NK-92 (cell line): ENCODE data around the gene MANEAL.

ENCODE experiments used
- DNase-seq: peaks from one replicate; lab custom pipeline; 2025; ENCODE audit not compliant: unreplicated experiment; lab: John Stamatoyannopoulos, UW

MANEAL gene

DNA sequence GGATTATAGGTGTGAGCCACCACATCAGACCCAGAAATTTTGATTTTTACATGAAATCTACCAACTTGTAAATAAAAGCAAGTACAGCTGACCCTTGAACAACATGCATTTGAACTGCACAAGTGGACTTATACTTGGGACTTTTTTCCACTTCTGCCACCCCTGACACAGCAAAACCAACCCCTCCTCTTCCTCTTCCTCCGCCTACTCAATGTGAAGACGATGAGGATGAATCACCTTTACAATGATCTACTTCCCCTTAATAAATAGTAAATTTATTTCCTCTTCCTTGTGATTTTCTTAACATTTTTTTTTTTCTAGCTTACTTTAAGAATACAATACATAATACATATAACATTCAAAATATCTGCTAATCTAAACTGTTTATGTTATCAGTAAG lies 31.9 kb downstream of the MANEAL start:
- DNase-seq: no peak

DNA sequence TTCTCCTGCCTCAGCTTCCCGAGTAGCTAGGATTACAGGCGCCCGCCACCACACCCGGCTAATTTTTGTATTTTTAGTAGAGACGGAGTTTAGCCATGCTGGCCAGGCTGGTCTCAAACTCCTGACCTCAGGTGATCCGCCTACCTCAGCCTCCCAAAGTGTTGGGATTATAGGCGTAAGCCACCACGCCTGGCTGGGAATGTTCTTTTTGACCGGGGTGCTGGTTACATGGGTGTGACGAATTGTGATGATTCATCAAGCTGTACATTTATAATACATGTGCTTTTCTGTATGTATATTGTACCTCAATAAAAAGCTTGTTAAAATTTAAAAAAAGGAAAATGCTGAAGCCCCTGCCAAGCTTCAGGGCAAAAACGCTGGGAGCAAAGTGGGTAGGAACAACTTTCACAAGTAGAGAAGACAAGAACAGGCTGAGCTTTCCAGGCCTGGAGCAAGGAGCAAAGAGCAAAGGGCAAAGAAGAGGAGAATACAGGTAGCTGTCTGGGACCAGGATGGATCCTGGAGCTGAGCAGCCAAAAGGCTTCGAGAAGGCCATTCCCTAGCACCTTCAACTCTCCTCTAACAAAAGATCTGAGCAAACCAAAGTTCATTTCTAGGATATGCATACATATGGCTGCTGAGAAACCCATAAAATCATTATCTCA lies 34.9 kb downstream of the MANEAL start:
- no peak for DNase-seq

DNA sequence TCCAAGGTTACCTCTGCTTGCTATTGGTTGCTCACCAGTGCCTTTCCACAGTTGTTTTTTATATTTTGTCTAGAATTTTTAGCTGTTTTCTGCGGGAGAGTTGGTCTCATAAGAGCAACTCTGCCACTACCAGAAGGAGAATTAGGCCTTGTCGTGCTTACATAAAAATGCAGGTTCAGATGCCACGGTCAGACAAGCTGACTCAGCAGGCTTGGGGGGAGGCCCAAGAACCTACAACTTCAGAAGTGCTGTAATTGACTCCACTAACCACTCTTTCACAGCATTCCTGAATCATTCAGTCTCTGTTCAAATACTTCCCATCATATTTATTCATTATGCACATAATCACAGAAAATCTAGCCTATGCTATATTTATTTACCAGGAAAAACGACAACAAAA lies 37.5 kb downstream of the MANEAL start:
- no peak for DNase-seq

DNA sequence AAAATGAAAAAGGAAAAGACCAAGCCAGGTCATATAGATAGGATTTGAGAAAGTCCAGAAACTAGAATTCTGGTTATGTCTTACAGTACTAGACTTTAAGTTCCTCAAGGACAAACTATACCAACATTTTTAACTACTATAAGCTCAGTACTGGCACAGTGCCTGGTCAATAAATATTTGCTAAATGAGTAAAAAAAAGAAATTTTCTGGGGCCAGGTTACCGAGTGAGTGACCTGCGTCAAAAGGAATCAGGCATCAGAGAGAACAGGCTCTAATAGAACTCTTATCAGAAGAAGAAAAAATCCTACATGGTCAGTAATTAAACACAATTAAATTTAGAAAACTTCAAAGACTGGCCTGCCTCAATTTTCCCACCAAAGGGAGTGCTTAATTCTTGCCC lies 38.2 kb downstream of the MANEAL start:
- no peak for DNase-seq

DNA sequence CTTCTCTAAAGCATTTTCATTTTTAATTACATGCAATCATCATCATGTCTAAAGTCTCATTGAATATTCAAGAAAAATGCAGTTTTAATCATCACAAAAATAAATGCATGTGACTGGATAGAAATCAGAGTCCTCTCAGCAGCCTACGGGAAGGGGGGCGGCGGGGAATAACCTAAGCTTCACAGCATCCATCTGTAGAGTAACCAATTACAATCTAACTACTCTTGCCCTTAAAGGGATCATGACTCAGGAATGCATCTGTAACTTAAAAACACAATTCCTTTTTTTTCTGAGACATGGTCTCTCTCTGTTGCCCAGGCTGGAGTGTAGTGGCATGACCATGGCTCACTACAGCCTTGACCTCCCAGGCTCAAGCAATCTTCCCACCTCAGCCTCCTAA lies 43.1 kb downstream of the MANEAL start:
- no peak for DNase-seq

DNA sequence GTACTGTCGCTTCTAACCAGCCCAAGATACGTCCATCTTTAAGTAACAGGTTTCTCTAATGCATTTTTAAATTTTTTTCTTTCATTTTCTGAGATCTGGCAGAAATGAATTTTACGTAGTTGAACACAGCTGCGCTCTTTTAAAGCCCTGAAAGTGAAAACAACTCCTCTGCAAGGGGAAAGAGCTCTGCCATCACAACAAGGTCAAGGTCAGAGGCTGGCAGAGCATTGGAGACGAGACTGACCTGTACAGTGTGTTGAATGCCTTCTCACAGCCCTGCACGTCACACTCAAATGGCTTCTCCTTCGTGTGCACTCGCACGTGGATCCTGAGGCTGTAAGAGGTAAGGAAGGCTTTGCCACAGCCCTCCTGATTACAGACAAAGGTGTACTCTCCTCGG lies 46.0 kb downstream of the MANEAL start:
- DNase-seq: no peak

DNA sequence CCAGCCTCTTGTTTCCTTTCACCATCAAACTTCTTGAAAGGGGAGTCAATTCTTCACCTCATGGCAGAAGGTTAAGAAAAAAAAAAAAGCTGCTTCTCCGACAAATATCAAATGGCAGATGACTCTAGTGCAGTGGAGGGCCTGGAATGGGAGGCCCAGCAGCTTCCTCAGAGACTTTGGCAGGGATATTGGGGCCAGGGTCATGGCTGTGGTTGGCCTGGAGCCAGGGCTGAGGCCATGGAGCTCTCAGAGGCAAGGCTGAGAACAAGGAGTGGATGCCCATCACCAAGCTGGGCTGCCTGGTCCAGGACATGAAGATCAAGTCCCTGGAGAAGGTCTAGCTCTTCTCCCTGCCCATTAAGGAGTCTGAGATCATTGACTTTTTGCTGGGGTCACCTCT lies 47.1 kb downstream of the MANEAL start:
- DNase-seq: no peak

DNA sequence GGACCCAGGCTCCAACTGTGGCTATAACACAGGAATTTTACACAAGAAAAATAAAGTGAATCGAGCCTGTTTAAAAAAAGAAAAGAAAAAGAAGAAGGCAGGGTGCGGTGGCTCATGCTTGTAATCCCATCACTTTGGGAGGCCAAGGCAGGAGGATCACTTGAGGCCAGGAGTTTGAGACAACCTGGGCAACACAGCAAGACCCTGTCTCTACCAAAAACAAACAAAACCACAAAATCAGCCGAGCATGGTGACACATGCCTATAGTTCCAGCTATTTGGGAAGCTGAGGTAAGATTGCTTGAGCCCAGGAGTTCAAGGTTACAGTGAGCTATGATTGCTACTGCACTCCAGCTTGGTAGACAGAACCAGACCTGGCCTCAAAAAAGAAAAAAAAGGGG lies 48.0 kb downstream of the MANEAL start:
- no peak for DNase-seq

DNA sequence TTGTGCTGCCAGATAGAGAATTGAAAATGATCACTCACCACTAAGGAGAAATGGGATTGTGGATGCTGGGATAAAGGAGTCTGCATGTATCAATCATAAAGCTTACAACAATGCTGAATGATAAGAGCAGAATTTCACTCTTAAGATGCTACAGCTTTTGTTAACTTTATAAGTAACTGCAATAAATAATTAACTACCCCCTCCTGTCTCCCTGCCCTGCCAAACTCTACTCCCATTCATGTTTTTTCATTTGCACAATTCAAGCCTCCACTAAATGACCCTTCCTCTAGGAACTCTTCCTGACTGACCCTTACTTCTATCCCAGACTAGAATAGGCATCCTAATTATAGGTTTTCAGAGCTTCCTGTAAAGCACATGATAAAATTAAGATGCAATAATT lies 50.9 kb downstream of the MANEAL start:
- DNase-seq: no peak

DNA sequence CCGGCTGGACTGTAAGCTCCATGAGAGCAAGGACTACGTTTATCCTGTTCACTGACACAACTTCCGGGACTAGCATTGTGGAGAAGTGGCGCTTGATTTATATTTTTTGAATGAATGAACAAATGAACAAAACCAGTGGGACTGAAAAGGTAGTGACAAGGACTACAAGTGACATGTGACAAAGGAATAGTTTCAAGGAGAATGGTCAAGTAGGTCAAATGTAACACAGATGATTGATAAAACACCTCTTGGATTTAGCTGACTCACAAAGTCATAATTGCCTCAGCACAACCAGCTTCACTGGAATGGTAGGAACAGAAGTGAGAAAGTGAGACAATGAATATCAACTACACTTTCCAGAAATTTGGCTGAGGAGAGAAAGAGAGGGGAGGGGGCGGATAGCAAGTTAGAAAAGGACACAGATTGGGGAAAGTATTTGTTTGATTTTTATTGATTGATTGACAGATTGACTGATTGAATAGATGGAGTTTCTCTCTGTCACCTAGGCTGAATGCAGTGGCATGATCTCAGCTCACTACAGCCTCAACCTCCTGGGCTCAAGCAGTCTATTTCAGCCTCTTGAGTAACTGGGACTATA lies 51.5 kb downstream of the MANEAL start:
- DNase-seq: no peak

DNA sequence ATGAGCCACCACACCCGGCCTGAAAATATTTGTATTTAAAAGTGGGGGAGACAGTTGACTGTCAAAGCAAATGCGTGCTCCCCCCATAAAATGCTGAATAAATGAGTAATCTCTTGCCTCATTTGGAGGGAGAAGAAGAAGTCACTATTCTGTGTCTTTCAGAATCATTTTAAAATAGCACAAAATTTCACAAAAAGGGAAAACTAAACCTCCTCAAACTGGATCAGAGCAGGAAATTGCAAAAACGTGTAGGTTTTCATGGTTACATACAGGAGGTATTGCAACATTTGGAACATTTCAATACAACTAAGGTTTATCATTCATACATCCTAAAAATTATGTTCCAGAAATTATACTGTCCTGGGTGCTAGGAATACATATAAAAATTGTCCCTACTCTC lies 52.1 kb downstream of the MANEAL start:
- no peak for DNase-seq

DNA sequence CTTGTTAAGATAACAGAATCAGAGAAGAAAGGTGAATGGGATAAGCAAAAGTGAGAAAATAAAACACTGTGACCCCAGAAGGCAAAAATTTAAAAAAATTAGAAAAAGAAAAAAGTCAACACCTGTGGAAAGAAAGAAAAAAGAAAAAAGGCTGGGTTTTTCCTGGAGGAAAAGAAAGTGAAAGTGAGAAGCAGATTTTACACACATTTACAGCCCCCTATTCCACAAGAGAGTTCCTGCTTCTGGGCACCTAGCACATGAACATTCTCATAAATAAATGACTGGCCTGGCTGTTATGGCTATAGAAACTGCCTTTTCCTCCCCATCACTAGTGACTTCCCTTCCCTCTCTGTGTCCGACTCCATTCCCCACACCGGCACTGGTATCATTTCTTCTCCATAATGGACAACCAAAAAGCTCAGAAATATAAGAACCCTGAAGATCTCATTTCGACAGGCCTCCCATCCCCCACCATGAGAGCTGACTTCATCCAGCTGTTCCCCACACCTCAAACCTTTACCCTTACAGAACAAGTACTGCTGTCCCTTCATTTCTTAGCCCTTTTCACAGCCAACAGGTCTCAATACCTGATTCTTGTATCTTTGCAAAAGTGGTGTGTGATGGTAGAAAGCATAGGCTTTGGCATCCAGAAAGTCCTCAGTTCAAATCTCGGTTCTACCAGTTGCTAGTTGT lies 53.1 kb downstream of the MANEAL start:
- DNase-seq: no peak

DNA sequence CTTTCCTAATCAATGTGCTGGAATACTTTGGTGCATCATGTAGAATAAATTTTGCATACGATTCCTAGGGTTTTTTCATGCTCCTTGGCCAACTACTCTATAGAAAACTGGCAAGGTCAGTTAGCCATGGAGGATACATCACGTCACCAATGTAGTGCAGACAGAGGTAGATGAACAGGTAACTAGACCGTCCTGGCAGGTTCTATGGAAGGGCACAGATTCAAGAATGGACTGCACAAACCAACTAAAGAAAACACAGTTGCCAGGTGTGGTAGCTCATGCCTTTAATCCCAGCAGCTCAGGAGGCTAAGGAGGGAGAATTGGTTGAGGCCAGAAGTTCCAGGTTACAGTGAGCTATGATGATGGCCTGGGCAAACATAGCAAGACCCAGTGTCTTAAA lies 55.8 kb downstream of the MANEAL start:
- no peak for DNase-seq

DNA sequence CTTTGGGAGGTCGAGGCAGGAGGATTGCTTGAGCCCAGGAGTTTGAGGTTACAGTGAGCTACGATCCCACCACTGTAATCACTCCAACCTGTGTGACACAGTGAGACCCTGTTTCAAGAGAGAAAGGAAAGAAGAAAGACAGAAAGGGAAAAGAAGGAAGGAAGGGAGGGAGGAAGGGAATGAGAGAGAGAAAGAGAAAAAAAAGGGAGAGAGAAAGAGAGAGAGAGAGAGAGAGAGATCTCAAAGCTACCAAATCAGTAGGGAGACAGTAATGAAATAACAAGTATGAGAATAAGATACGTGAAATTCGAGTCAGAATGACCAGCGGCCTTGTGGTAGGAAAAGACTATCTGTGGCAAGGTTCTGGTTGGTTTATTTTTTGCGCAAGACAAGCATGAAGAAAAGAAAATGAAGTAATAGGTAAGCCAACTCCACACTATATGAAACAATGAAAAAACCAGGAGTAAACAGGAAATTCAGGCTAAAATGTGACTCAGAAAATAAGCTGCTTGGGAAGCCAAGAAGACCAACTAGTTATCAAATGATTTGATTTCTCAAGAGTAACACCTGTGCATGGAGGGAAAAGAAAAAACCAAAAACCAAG lies 56.8 kb downstream of the MANEAL start:
- DNase-seq: no peak
